HG03139 (cell line): Measurements from ENCODE around the gene PRSS22.

Experiments used
- ATAC-seq: cut with Tn5 transposase; IDR thresholded peaks from one replicate; pipeline ENCODE4 v1.9.1; 2021; ENCODE audit not compliant: unreplicated experiment

Gene PRSS22

GRCh38 chr16:2829501-2830354 is 28.2 kb downstream of the PRSS22 start, which contains the start of gene ZG16B:
ZG16B (plus strand) TSS chr16:2830303; CDS start chr16:2830442, 139 bp downstream.
- ATAC-seq, result no peak

GRCh38 chr16:2828876-2829430 is 29.0 kb downstream of the PRSS22 start:
- no peak for ATAC-seq

GRCh38 chr16:2828521-2828840 is 29.5 kb downstream of the PRSS22 start:
- ATAC-seq, result no peak

GRCh38 chr16:2827831-2828520 is 30.0 kb downstream of the PRSS22 start:
- ATAC-seq, result no peak

- no peak for ATAC-seq
Measured at GRCh38 chr16:2827374-2827791, 30.6 kb downstream of the PRSS22 start.

- ATAC-seq, result no peak
Measured at GRCh38 chr16:2826591-2827373, 31.2 kb downstream of the PRSS22 start.

- ATAC-seq, result no peak
Measured at GRCh38 chr16:2825906-2826305, 32.1 kb downstream of the PRSS22 start.

- ATAC-seq, result no peak
Measured at GRCh38 chr16:2825049-2825742, 32.8 kb downstream of the PRSS22 start.

- ATAC-seq, result no peak
Measured at GRCh38 chr16:2824626-2825025, 33.3 kb downstream of the PRSS22 start.

GRCh38 chr16:2822496-2822895 is 35.5 kb downstream of the PRSS22 start:
- ATAC-seq, result no peak

- ATAC-seq, result no peak
Measured at GRCh38 chr16:2822158-2822495, 35.8 kb downstream of the PRSS22 start.

GRCh38 chr16:2821487-2822157 is 36.3 kb downstream of the PRSS22 start:
- no peak for ATAC-seq

GRCh38 chr16:2820836-2821486 is 37.0 kb downstream of the PRSS22 start:
- no peak for ATAC-seq

- ATAC-seq, result no peak
Measured at GRCh38 chr16:2819939-2820835, 37.8 kb downstream of the PRSS22 start.

- ATAC-seq, result no peak
Measured at GRCh38 chr16:2819179-2819938, 38.6 kb downstream of the PRSS22 start.

- ATAC-seq, result no peak
Measured at GRCh38 chr16:2818272-2818876, 39.6 kb downstream of the PRSS22 start.
